ENCODE measurements around the gene SUCLG1.
"Not testable (repeated sequence)": the region's sequence is repeated elsewhere in the genome, so short reads cannot be mapped to it uniquely, and the experiment has no call there.

The SUCLG1 gene

GRCh38 chr2:84449711-84450110, 9.4 kb downstream of the SUCLG1 start:
- no peak for DNase-seq
- no peak for ATAC-seq
- Mint-ChIP-seq H3K27me3 (no peaks in the 10 kb centered on the region), H3K4me1 (peaks cover 40% of the 10 kb centered on the region), H3K27ac (no peak overlapping the region), H3K4me3 (no peak overlapping the region), H3K9me3 (no peaks in the 10 kb centered on the region)

GRCh38 chr2:84449055-84449454, 10.0 kb downstream of the SUCLG1 start:
- Mint-ChIP-seq H3K4me3 (no peak overlapping the region), H3K27ac (no peak overlapping the region), H3K9me3 (no peaks in the 10 kb centered on the region), H3K4me1 (peaks cover 36% of the 10 kb centered on the region), H3K27me3 (no peaks in the 10 kb centered on the region)
- no peak for DNase-seq
- ATAC-seq: no peak

GRCh38 chr2:84443477-84443876, 15.6 kb downstream of the SUCLG1 start:
- no peaks in the 10 kb centered on the region for H3K27me3 Mint-ChIP-seq
- H3K27ac Mint-ChIP-seq: no peak overlapping the region
- peaks cover 18% of the 10 kb centered on the region for H3K4me1 Mint-ChIP-seq
- no peaks in the 10 kb centered on the region for H3K9me3 Mint-ChIP-seq
- H3K4me3 Mint-ChIP-seq: peak overlapping the region; percentile 12 to 29
- no peak for DNase-seq
- no peak for ATAC-seq

GRCh38 chr2:84442888-84443287, 16.2 kb downstream of the SUCLG1 start:
- H3K4me3 Mint-ChIP-seq: peak overlapping the region in 1 of 2 donors; percentile 18
- no peak for DNase-seq
- no peaks in the 10 kb centered on the region for H3K27me3 Mint-ChIP-seq
- H3K4me1 Mint-ChIP-seq: peaks cover 18% of the 10 kb centered on the region
- peak overlapping the region in 1 of 2 donors; percentile 18 for H3K27ac Mint-ChIP-seq
- peak; percentile 69 for ATAC-seq
- no peaks in the 10 kb centered on the region for H3K9me3 Mint-ChIP-seq

- no peak for DNase-seq
- Mint-ChIP-seq H3K27ac (no peak overlapping the region), H3K4me1 (peaks cover 18% of the 10 kb centered on the region), H3K27me3 (no peaks in the 10 kb centered on the region), H3K4me3 (no peak overlapping the region), H3K9me3 (no peaks in the 10 kb centered on the region)
- ATAC-seq: no peak
These were observed 17.6 kb downstream of the SUCLG1 start for GRCh38 chr2:84441505-84441904.

- no peak overlapping the region for H3K27ac Mint-ChIP-seq
- H3K4me1 Mint-ChIP-seq: peaks cover 18% of the 10 kb centered on the region
- H3K27me3 Mint-ChIP-seq: no peaks in the 10 kb centered on the region
- H3K9me3 Mint-ChIP-seq: no peaks in the 10 kb centered on the region
- no peak overlapping the region for H3K4me3 Mint-ChIP-seq
- DNase-seq (no peak), ATAC-seq (no peak)
These were observed 18.0 kb downstream of the SUCLG1 start for GRCh38 chr2:84441036-84441435.

GRCh38 chr2:84435345-84436025, 23.6 kb downstream of the SUCLG1 start:
- Mint-ChIP-seq H3K4me1 (no peaks in the 10 kb centered on the region), H3K4me3 (no peak overlapping the region), H3K27me3 (no peaks in the 10 kb centered on the region), H3K9me3 (no peaks in the 10 kb centered on the region), H3K27ac (peak overlapping the region in 1 of 2 donors; percentile 44)
- ATAC-seq (no peak), DNase-seq (no peak)

GRCh38 chr2:84429328-84429727, 29.8 kb downstream of the SUCLG1 start:
- Mint-ChIP-seq H3K4me3 (no peak overlapping the region), H3K4me1 (no peaks in the 10 kb centered on the region), H3K27ac (no peak overlapping the region), H3K9me3 (no peaks in the 10 kb centered on the region), H3K27me3 (no peaks in the 10 kb centered on the region)
- ATAC-seq (no peak), DNase-seq (no peak)

GRCh38 chr2:84427235-84428138, 31.6 kb downstream of the SUCLG1 start:
- Mint-ChIP-seq H3K4me3 (no peak overlapping the region), H3K4me1 (no peaks in the 10 kb centered on the region), H3K9me3 (no peaks in the 10 kb centered on the region), H3K27me3 (no peaks in the 10 kb centered on the region), H3K27ac (peak overlapping the region in 1 of 2 donors; percentile 20)
- DNase-seq (no peak), ATAC-seq (no peak)

- Mint-ChIP-seq H3K4me1 (no peaks in the 10 kb centered on the region), H3K4me3 (no peak overlapping the region), H3K27me3 (no peaks in the 10 kb centered on the region), H3K9me3 (no peaks in the 10 kb centered on the region), H3K27ac (no peak overlapping the region)
- no peak for DNase-seq
- no peak for ATAC-seq
These were observed 33.8 kb downstream of the SUCLG1 start for GRCh38 chr2:84425310-84425709.

GRCh38 chr2:84424152-84424551, 34.9 kb downstream of the SUCLG1 start:
- H3K9me3 Mint-ChIP-seq: no peaks in the 10 kb centered on the region
- H3K27me3 Mint-ChIP-seq: no peaks in the 10 kb centered on the region
- H3K27ac Mint-ChIP-seq: no peak overlapping the region
- no peaks in the 10 kb centered on the region for H3K4me1 Mint-ChIP-seq
- H3K4me3 Mint-ChIP-seq: no peak overlapping the region
- ATAC-seq (no peak), DNase-seq (no peak)

- Mint-ChIP-seq H3K27ac (no peak overlapping the region), H3K4me3 (no peak overlapping the region), H3K4me1 (peaks cover 6% of the 10 kb centered on the region), H3K27me3 (no peaks in the 10 kb centered on the region), H3K9me3 (no peaks in the 10 kb centered on the region)
- ATAC-seq (no peak), DNase-seq (no peak)
These were observed 37.3 kb downstream of the SUCLG1 start for GRCh38 chr2:84421791-84422190.

GRCh38 chr2:84421197-84421596, 37.9 kb downstream of the SUCLG1 start:
- Mint-ChIP-seq H3K27ac (no peak overlapping the region), H3K4me3 (no peak overlapping the region), H3K27me3 (no peaks in the 10 kb centered on the region), H3K4me1 (peaks cover 6% of the 10 kb centered on the region), H3K9me3 (no peaks in the 10 kb centered on the region)
- ATAC-seq (peak; percentile 40), DNase-seq (no peak)

GRCh38 chr2:84417453-84418145, 41.5 kb downstream of the SUCLG1 start:
- no peak overlapping the region for H3K4me3 Mint-ChIP-seq
- ATAC-seq: peak; percentile 69
- no peak overlapping the region for H3K27ac Mint-ChIP-seq
- H3K4me1 Mint-ChIP-seq: peaks cover 6% of the 10 kb centered on the region
- DNase-seq: no peak
- H3K27me3 Mint-ChIP-seq: no peaks in the 10 kb centered on the region
- no peaks in the 10 kb centered on the region for H3K9me3 Mint-ChIP-seq

- Mint-ChIP-seq H3K27ac (no peak overlapping the region), H3K4me3 (no peak overlapping the region), H3K27me3 (no peaks in the 10 kb centered on the region), H3K9me3 (no peaks in the 10 kb centered on the region), H3K4me1 (no peaks in the 10 kb centered on the region)
- no peak for DNase-seq
- no peak for ATAC-seq
These were observed 49.5 kb downstream of the SUCLG1 start for GRCh38 chr2:84409531-84409930.

GRCh38 chr2:84402111-84402510, 57.0 kb downstream of the SUCLG1 start:
- DNase-seq, H3K4me1 Mint-ChIP-seq, H3K4me3 Mint-ChIP-seq, ATAC-seq, H3K27ac Mint-ChIP-seq, H3K9me3 Mint-ChIP-seq, H3K27me3 Mint-ChIP-seq: not testable (repeated sequence)
